ENCODE data around the gene RARB. TPM values are rescaled to one million over a fixed set of nuclear protein-coding genes. Genes with fewer than 3 reads are reported as not detected.
A peak's percentile ranks its signal among the peaks of the same experiment; 100 is the strongest.

The RARB gene
- total RNA-seq, 2 donors from 2014 or later, result 21.5 to 21.9 TPM

- Histone ChIP-seq H3K4me3 (ENCODE audit: low read length) (no peak overlapping the region), H3K27ac (ENCODE audit: low read depth, low read length) (no peak overlapping the region), H3K36me3 (ENCODE audit: control insufficient read depth, insufficient read depth, low read length) (no peaks in the 10 kb centered on the region), H3K9ac (ENCODE audit: extremely low read depth, low read length, poor library complexity, severe bottlenecking) (no peak overlapping the region), H3K9me3 (ENCODE audit: control insufficient read depth, low read length) (peaks cover 28% of the 10 kb centered on the region), H3K4me1 (ENCODE audit: control insufficient read depth, insufficient read depth, low read length) (peaks cover 4% of the 10 kb centered on the region), H3K27me3 (ENCODE audit: control insufficient read depth, insufficient read depth, low read length, poor library complexity, severe bottlenecking) (no peaks in the 10 kb centered on the region)
- TF ChIP-seq CTCF (conservative IDR thresholded peaks at IDR 0.05), result no peak
- no peak for DNase-seq
- H3K9me3 Mint-ChIP-seq, result peaks cover 28% of the 10 kb centered on the region
- H3K27ac Mint-ChIP-seq, result no peak overlapping the region
- H3K36me3 Mint-ChIP-seq (ENCODE audit: low read depth), result no peaks in the 10 kb centered on the region
- H3K4me1 Mint-ChIP-seq, result peaks cover 37% of the 10 kb centered on the region
- peaks cover 2% of the 10 kb centered on the region for H3K27me3 Mint-ChIP-seq (ENCODE audit: insufficient read depth)
- no peak overlapping the region for H3K4me3 Mint-ChIP-seq
- 73 to 91% methylated on average over 1 to 2 of the region's 2 CpGs for WGBS, 2 experiments (ENCODE audit: insufficient coverage in 1 of 2, insufficient read length in 1 of 2)
These were observed 31.8 kb upstream of the RARB start for GRCh38 chr3:25396251-25396650.

- Mint-ChIP-seq H3K36me3 (ENCODE audit: low read depth) (no peaks in the 10 kb centered on the region), H3K27ac (no peak overlapping the region), H3K27me3 (ENCODE audit: insufficient read depth) (peaks cover 2% of the 10 kb centered on the region), H3K9me3 (peaks cover 23% of the 10 kb centered on the region), H3K4me1 (peaks cover 37% of the 10 kb centered on the region), H3K4me3 (no peak overlapping the region)
- no peaks in the 10 kb centered on the region for H3K27me3 ChIP-seq (ENCODE audit: control insufficient read depth, insufficient read depth, low read length, poor library complexity, severe bottlenecking)
- DNase-seq, result no peak
- no peaks in the 10 kb centered on the region for H3K36me3 ChIP-seq (ENCODE audit: control insufficient read depth, insufficient read depth, low read length)
- 99 to 100% methylated on average over 3 to 4 of the region's 4 CpGs for WGBS, 2 experiments (ENCODE audit: insufficient coverage in 1 of 2, insufficient read length in 1 of 2)
- H3K27ac ChIP-seq (ENCODE audit: low read depth, low read length), result no peak overlapping the region
- peaks cover 4% of the 10 kb centered on the region for H3K4me1 ChIP-seq (ENCODE audit: control insufficient read depth, insufficient read depth, low read length)
- no peak overlapping the region for H3K9ac ChIP-seq (ENCODE audit: extremely low read depth, low read length, poor library complexity, severe bottlenecking)
- peaks cover 28% of the 10 kb centered on the region for H3K9me3 ChIP-seq (ENCODE audit: control insufficient read depth, low read length)
- H3K4me3 ChIP-seq (ENCODE audit: low read length), result no peak overlapping the region
- no peak for TF ChIP-seq CTCF (conservative IDR thresholded peaks at IDR 0.05)
These were observed 31.4 kb upstream of the RARB start for GRCh38 chr3:25396686-25397085.

- Histone ChIP-seq H3K4me1 (ENCODE audit: control insufficient read depth, insufficient read depth, low read length) (peaks cover 4% of the 10 kb centered on the region), H3K9ac (ENCODE audit: extremely low read depth, low read length, poor library complexity, severe bottlenecking) (no peak overlapping the region), H3K27ac (ENCODE audit: low read depth, low read length) (no peak overlapping the region), H3K36me3 (ENCODE audit: control insufficient read depth, insufficient read depth, low read length) (no peaks in the 10 kb centered on the region), H3K27me3 (ENCODE audit: control insufficient read depth, insufficient read depth, low read length, poor library complexity, severe bottlenecking) (no peaks in the 10 kb centered on the region), H3K9me3 (ENCODE audit: control insufficient read depth, low read length) (peaks cover 25% of the 10 kb centered on the region), H3K4me3 (ENCODE audit: low read length) (no peak overlapping the region)
- Mint-ChIP-seq H3K36me3 (ENCODE audit: low read depth) (no peaks in the 10 kb centered on the region), H3K4me3 (no peak overlapping the region), H3K9me3 (peaks cover 19% of the 10 kb centered on the region), H3K4me1 (peaks cover 37% of the 10 kb centered on the region), H3K27ac (peak overlapping the region; percentile 72), H3K27me3 (ENCODE audit: insufficient read depth) (peaks cover 2% of the 10 kb centered on the region)
- no peak for TF ChIP-seq CTCF (conservative IDR thresholded peaks at IDR 0.05)
- DNase-seq, result no peak
- 94 to 100% methylated on average over 2 of the region's 2 CpGs for WGBS, 2 experiments (ENCODE audit: insufficient coverage in 1 of 2, insufficient read length in 1 of 2)
These were observed 30.9 kb upstream of the RARB start for GRCh38 chr3:25397150-25397549.
